Loucy (cell line): Measurements from ENCODE around the gene ELF3.

ENCODE experiments used
- H2AFZ ChIP-seq: fragments of 200-600 bp; sonication (generic); 2 replicates; pipeline ENCODE4 v1.6.0; 2016; ENCODE audit warnings: antibody characterized with exemption, mild to moderate bottlenecking, low read length, moderate library complexity
- H3F3A ChIP-seq: fragments of 200-600 bp; 2 replicates; pipeline ENCODE4 v1.6.0; 2016; ENCODE audit warnings: antibody characterized with exemption, low read depth, mild to moderate bottlenecking
- H3K27me3 ChIP-seq: fragments of 200-600 bp; sonication (generic); 2 replicates; pipeline ENCODE4 v1.6.1; 2014; ENCODE audit warnings: low read length, mild to moderate bottlenecking; ENCODE audit not compliant: insufficient read depth, poor library complexity, severe bottlenecking
- H3K36me3 ChIP-seq: fragments of 200-600 bp; sonication (generic); 2 replicates; pipeline ENCODE4 v1.6.1; 2016; ENCODE audit warnings: low read length; ENCODE audit not compliant: insufficient read depth
- H3K4me1 ChIP-seq: fragments of 200-600 bp; sonication (generic); 2 replicates; pipeline ENCODE4 v1.5.1; 2014; ENCODE audit warnings: low read length, mild to moderate bottlenecking; ENCODE audit not compliant: insufficient read depth, poor library complexity, severe bottlenecking
- H3K4me2 ChIP-seq: fragments of 200-600 bp; sonication (generic); 2 replicates; pipeline ENCODE4 v1.6.0; 2014; ENCODE audit warnings: antibody characterized with exemption, low read length, low read depth, mild to moderate bottlenecking; ENCODE audit not compliant: poor library complexity, severe bottlenecking
- H3K4me3 ChIP-seq: fragments of 200-600 bp; sonication (generic); 2 replicates; pipeline ENCODE4 v1.5.1; 2014; ENCODE audit warnings: low read length, mild to moderate bottlenecking, mixed read lengths; ENCODE audit not compliant: poor library complexity, severe bottlenecking
- H3K79me2 ChIP-seq: fragments of 200-600 bp; sonication (generic); 2 replicates; pipeline ENCODE4 v1.6.1; 2014; ENCODE audit warnings: low read length; ENCODE audit not compliant: insufficient read depth
- H3K9ac ChIP-seq: fragments of 200-600 bp; sonication (generic); 2 replicates; pipeline ENCODE4 v1.6.0; 2014; ENCODE audit warnings: mild to moderate bottlenecking, low read depth, low read length, moderate library complexity; ENCODE audit not compliant: poor library complexity, severe bottlenecking
- H3K9me2 ChIP-seq: fragments of 200-600 bp; sonication (generic); replicated peaks from 2 replicates; pipeline ENCODE4 v1.6.1; 2016; ENCODE audit warnings: low read depth, low read length, mixed read lengths
- H3K9me3 ChIP-seq: fragments of 200-600 bp; sonication (generic); 2 replicates; pipeline ENCODE4 v1.6.1; 2014; ENCODE audit warnings: mild to moderate bottlenecking, antibody characterized with exemption, low read length, low read depth; ENCODE audit not compliant: insufficient read depth
- H4K20me1 ChIP-seq: fragments of 200-600 bp; sonication (generic); 2 replicates; pipeline ENCODE4 v1.6.0; 2014; ENCODE audit warnings: antibody characterized with exemption, low read length, mild to moderate bottlenecking; ENCODE audit not compliant: insufficient read depth, poor library complexity, severe bottlenecking
- EZH2phosphoT487 ChIP-seq: fragments of 200-600 bp; IDR thresholded peaks from 2 replicates; pipeline ENCODE4 v1.6.1; 2018; ENCODE audit warnings: antibody characterized with exemption, mild to moderate bottlenecking, moderate library complexity, borderline replicate concordance
- TF ChIP-seq, protein P1 (sequence below): fragments of 200-600 bp; sonication (generic); conservative IDR thresholded peaks from 2 replicates; pipeline ENCODE4 v1.5.1; 2014; ENCODE audit warnings: mild to moderate bottlenecking, antibody characterized with exemption, low read length

The ELF3 gene

DNA sequence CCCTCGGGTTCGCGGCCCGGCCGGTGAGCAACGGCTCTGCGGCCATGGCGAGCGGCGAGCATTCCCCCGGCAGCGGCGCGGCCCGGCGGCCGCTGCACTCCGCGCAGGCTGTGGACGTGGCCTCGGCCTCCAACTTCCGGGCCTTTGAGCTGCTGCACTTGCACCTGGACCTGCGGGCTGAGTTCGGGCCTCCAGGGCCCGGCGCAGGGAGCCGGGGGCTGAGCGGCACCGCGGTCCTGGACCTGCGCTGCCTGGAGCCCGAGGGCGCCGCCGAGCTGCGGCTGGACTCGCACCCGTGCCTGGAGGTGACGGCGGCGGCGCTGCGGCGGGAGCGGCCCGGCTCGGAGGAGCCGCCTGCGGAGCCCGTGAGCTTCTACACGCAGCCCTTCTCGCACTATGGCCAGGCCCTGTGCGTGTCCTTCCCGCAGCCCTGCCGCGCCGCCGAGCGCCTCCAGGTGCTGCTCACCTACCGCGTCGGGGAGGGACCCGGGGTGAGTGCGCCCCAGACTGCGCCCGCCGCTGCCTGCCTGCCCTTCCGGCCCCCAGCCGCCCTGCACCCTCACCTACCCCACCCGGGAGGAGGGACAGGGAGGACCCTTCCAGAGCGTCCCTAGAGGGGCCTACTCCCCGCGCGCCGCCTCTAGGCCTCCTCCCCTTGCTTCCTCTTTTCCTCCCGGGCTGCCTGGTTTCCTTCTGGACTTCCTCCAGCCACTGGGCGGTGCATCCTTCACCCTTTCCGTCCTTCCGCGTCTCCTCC lies 27.6 kb upstream of the ELF3 start, which contains the start of gene RNPEP:
TSS of gene RNPEP (plus strand) at position 26 of the 757 bp plus-strand sequence. CDS start at position 45, 19 bp downstream.
- peaks cover 19% of the 10 kb centered on the region for H4K20me1 ChIP-seq
- H3K9me2 ChIP-seq = no peaks in the 10 kb centered on the region
- peak within 1 kb of the TSS; percentile 74 for H3K9ac ChIP-seq
- H3K27me3 ChIP-seq = no peaks in the 10 kb centered on the region
- peak within 1 kb of the TSS; percentile 95 for H2AFZ ChIP-seq
- H3K79me2 ChIP-seq = peaks cover 51% of the 10 kb centered on the region
- TF ChIP-seq, protein P1, sequence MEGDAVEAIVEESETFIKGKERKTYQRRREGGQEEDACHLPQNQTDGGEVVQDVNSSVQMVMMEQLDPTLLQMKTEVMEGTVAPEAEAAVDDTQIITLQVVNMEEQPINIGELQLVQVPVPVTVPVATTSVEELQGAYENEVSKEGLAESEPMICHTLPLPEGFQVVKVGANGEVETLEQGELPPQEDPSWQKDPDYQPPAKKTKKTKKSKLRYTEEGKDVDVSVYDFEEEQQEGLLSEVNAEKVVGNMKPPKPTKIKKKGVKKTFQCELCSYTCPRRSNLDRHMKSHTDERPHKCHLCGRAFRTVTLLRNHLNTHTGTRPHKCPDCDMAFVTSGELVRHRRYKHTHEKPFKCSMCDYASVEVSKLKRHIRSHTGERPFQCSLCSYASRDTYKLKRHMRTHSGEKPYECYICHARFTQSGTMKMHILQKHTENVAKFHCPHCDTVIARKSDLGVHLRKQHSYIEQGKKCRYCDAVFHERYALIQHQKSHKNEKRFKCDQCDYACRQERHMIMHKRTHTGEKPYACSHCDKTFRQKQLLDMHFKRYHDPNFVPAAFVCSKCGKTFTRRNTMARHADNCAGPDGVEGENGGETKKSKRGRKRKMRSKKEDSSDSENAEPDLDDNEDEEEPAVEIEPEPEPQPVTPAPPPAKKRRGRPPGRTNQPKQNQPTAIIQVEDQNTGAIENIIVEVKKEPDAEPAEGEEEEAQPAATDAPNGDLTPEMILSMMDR = no peak; the same call in 1 of the 2 replicates
- no peak for TF ChIP-seq EZH2phosphoT487
- no peaks in the 10 kb centered on the region for H3K36me3 ChIP-seq
- peak within 1 kb of the TSS; percentile 73 for H3K4me2 ChIP-seq
- peaks cover 28% of the 10 kb centered on the region for H3K4me1 ChIP-seq
- peak within 1 kb of the TSS; percentile 92 for H3K4me3 ChIP-seq
- no peaks in the 10 kb centered on the region for H3F3A ChIP-seq
- no peaks in the 10 kb centered on the region for H3K9me3 ChIP-seq

- no peaks in the 10 kb centered on the region; the same call in 1 of the 2 replicates for H3K36me3 ChIP-seq
- H3K4me2 ChIP-seq = peak overlapping the region; percentile 73
- peaks cover 54% of the 10 kb centered on the region for H3K79me2 ChIP-seq
- H2AFZ ChIP-seq = peak overlapping the region; percentile 83
- H3K4me3 ChIP-seq = peak overlapping the region; percentile 92
- no peaks in the 10 kb centered on the region for H3K9me3 ChIP-seq
- peak overlapping the region; percentile 74 for H3K9ac ChIP-seq
- no peaks in the 10 kb centered on the region for H3K9me2 ChIP-seq
- no peaks in the 10 kb centered on the region for H3F3A ChIP-seq
- no peaks in the 10 kb centered on the region for H3K27me3 ChIP-seq
- peaks cover 19% of the 10 kb centered on the region for H4K20me1 ChIP-seq
- no peak for TF ChIP-seq EZH2phosphoT487
- TF ChIP-seq, protein P1 = no peak
- peaks cover 28% of the 10 kb centered on the region for H3K4me1 ChIP-seq
Measured at GRCh38 chr1:201983380-201983805, 27.0 kb upstream of the ELF3 start.

DNA sequence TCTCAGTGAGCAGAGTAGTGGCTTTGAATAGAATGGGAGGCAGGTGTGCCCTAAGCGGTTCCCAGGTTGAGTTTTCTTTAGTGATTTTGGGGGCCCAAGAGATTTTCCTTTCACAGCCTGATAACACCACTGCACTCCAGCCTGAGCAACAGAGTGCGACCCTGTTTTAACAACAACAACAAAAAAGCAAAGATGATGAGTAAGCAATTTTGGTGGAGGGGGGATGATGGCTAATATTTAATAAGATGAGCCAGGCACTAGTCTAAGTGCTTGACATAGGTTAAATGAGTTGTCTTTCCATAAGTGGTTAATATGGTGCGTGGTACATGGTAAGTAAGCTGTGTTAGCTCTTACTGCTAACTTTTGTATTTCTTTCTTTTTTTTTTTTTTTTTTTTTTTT lies 25.9 kb upstream of the ELF3 start:
- Histone ChIP-seq H3K36me3 (peaks cover 8% of the 10 kb centered on the region; the same call in 1 of the 2 replicates), H3K9me2 (no peaks in the 10 kb centered on the region), H3K4me1 (peaks cover 28% of the 10 kb centered on the region), H3K9ac (peak overlapping the region; percentile 74), H4K20me1 (peaks cover 19% of the 10 kb centered on the region), H3K27me3 (no peaks in the 10 kb centered on the region), H3K4me2 (peak overlapping the region; percentile 73), H2AFZ (no peak overlapping the region), H3K9me3 (no peaks in the 10 kb centered on the region), H3K79me2 (peaks cover 54% of the 10 kb centered on the region), H3K4me3 (peak overlapping the region; percentile 92), H3F3A (no peaks in the 10 kb centered on the region)
- no peak for TF ChIP-seq EZH2phosphoT487
- TF ChIP-seq, protein P1 = no peak
